HG03196 (cell line): Measurements from ENCODE around the gene HS3ST3B1.

Experiments
- ATAC-seq: cut with Tn5 transposase; IDR thresholded peaks from one replicate; pipeline ENCODE4 v1.9.1; 2021; ENCODE audit not compliant: unreplicated experiment

HS3ST3B1 gene

GRCh38 chr17:14303343-14304221, 2.7 kb downstream of the HS3ST3B1 start:
- no peak for ATAC-seq

GRCh38 chr17:14304222-14304772, 3.4 kb downstream of the HS3ST3B1 start:
- ATAC-seq: no peak

GRCh38 chr17:14304773-14305517, 4.1 kb downstream of the HS3ST3B1 start:
- no peak for ATAC-seq

DNA sequence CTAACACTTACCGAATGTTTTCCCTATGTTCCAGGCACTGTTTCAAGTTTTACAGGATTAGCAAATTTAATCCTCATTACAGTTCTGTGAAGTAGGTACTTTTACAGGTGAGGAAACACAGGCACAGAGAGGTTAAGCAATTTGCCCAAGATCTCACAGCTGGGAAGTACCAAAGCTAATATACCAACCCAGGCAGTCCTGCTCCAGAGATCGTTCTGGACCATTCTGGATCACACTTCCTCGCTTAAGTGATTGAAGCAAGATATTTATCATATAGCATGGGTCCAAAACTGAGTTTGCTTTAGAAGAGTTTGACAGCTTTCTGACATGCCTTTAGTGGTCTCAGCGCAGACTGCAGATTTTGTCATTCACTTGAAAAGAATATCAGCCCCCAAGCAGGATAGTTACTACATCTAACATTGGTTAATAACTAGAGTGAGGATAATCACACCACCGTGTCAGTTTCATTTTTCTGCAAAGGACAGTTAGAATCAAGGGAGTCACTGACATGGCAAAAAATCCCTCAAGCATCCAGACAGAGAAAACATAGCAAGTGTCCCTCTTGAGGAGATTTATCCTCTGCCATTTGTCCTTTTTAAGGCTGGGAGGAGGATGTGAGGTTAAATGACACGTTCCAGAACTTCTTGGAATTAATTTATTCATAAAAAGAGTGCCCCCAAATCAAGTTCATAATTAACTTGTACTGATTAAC, 5.1 kb downstream of the HS3ST3B1 start:
- ATAC-seq: no peak

DNA sequence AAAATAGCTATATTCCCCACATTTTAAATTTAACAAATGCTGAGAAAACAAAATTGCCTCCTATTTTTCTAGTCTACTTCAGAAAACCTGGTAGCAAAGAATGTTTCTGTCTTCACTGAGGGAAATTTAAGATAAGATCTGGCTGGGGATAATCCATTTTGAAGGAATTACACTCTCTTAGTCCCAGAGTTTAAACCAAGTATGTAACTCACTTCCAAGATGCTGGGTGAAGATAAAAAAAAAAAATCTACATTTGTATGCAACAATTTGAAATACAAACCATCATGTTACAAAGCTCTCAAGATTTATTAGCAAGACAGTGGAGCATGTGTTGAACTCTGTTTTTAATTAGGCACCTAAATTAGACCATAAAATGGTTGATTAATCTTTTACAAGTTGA, 5.7 kb downstream of the HS3ST3B1 start:
- ATAC-seq: no peak

DNA sequence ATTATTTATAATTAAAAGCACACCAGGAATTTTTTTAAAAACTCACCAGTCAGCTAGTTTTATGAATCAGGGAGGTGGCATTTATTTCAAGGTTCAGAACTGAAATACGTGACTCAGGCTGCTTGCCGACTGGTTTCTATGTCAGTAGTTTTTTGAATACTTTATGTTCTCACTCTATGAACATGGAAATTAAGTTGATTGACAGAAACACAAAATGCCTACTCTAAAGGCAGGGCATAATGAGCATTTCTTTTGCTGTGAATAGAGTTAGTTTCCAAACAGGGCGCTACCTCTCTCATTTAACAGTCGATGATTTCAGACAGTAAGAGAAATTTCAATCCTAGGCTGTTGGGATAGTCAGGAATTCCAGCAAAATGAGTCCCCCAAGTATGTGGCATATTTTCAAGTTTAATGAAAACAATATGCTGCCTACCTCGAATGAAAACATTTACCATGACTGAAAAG, 6.7 kb downstream of the HS3ST3B1 start:
- no peak for ATAC-seq

GRCh38 chr17:14308636-14308964, 7.7 kb downstream of the HS3ST3B1 start:
- ATAC-seq: no peak

DNA sequence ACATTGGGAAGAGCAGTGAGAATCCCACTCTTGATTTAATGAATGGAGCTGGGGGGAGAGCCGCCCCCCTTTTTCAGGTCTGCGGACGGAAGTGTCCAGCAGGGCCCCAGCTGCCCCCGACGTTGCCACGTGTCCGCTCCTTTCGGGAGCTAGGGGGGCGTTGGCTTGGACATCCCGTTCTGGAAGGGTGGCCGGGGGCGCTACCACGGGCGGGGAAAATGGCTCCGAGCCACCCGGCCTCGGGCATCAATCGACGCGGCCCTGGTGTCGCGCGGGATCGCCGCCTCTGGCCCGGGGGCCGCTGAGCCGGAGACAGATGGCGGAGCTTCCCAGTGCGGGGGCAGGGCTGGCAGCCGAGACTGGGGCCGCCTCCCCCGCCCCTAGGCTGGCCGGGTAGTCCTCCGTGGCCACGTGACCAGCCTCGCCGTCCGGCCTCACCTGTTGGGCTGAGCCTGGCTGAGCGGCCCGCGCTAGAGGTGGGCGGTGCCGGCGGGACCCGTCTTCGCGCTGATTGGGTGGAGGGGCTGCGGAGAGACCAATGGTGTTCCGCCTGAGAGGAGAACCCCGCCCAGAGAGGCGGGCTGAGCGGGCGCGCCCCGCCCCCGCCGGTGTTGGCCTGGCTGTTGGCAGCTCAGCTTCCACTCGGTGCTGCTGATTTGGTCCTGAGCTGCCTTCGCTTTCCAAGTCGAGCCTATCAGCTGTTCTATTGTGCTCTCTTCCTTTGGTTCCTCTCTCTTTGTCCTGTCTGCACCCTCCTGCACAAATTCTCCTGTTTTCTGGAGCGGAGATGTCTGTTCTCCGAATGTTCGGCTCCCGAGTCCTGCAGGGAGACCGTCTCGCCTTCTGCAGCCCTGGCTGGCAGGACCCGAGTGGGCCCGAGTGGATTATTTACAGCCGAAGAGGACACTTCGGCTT, 8.3 kb downstream of the HS3ST3B1 start:
- ATAC-seq: peak; percentile 72

GRCh38 chr17:14310101-14310500, 9.2 kb downstream of the HS3ST3B1 start:
- no peak for ATAC-seq

DNA sequence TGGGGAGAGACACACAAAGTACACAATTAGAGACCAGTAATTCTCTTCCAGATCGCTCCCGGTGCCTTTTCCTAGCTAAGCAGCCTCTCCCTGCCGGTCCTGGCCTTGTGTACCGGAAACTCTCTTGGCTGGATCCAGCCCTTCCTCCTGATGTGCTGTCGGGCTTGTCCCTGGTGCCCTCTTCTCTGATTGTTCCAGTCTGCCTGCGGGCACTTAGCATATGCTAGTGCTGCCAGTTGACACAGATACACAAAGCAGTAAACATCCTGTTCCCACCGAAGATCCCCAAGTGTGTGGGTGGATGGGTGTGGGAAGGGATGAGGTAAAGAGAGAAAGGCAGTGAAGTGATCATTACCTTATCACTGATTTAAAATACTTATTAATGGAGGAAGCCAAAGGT, 9.7 kb downstream of the HS3ST3B1 start:
- no peak for ATAC-seq

DNA sequence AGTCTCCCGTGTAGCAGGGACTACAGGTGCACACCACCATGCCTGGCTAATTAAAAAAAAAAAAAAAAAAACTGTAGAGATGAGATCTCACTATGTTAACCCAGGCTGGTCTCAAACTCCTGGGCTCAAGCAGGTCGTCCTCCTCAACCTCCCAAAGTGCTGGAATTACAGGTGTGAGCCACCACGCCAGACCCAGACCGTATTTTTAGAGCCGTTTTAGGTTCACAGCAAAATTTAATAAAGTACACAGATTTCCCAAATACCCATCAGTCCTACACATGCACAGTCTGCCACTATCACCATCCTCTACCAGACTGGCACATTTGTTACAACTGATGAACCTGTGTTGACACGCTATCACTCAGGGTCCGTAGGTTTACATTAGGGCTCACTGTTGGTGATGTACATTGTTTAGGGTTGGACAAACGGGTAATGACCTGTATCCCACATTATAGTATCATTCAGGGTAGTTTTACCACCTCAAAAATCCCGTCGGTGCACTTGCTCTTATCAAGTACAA, 10.4 kb downstream of the HS3ST3B1 start:
- ATAC-seq: no peak

DNA sequence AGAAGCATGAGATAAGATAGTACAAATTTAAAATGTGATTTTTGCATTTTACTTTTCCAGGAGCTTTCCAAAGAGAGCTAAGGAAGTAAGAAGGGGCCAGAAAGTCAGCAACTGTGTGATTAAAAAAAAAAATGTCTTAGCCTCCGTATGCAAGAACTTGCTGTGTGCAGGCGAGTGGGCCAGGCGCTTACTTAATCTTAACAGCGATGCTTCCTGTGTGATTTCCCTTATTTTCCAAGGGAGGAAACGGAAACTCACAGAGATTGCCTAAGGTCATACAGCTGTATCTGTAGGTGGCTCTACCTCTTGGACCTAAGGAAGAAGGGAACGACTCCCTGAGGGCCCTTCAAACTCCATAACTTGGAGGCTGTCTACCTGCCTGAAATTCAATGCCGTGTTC, 11.1 kb downstream of the HS3ST3B1 start:
- ATAC-seq: no peak

DNA sequence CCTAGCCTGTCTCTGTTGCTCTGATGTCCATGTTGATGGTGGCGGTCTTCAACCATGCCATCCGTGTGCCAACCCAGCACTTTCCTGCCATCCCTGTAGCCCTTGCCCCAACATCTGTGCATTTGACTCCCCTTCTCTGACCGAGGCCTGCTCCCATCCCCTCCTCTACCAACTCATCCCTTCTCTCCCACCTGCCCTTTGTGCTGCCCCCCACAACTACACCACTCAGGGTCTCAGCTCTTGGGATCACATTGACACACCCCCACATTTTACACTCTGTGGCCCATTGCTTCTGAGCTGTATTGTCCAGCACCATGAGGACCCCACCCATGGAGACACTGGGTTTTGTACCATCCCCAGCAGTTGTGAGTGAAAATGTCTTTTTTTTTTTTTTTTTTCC, 11.6 kb downstream of the HS3ST3B1 start:
- no peak for ATAC-seq

DNA sequence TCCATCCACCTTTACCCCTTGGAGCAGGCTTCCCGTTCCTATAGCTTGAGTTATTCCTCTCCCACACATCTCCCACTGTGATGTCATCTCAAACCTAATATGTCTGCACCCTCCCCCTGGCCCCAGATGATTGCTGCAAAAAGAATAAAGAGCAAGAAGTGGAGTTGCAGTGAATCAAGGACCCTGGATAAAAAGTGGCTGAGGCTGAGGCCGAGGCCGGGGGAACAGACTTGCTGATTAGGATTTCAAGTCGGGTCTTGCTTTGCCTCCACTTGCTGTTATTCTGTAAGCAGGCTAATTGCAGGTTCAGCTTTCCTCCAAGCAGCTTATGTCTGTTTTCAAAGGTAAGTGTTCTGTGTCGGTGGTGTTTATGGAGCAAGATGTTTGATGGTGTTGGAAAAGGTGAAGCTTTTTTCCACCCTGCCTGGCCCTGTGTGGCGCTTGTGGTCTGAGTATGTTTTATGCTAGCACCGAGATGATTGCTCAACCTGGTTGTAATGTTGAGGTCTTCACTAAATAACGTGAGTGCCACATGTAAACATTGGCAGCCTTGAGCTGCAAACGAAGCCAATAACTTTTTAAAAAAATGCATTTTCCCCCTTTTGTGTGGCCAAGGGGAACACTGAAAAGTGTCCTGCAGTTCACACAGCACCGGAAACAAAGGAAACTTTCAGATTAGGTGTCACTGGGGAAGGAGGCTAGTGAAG, 15.4 kb downstream of the HS3ST3B1 start:
- no peak for ATAC-seq

- ATAC-seq: no peak
These were observed 16.5 kb downstream of the HS3ST3B1 start for GRCh38 chr17:14317383-14317782.

DNA sequence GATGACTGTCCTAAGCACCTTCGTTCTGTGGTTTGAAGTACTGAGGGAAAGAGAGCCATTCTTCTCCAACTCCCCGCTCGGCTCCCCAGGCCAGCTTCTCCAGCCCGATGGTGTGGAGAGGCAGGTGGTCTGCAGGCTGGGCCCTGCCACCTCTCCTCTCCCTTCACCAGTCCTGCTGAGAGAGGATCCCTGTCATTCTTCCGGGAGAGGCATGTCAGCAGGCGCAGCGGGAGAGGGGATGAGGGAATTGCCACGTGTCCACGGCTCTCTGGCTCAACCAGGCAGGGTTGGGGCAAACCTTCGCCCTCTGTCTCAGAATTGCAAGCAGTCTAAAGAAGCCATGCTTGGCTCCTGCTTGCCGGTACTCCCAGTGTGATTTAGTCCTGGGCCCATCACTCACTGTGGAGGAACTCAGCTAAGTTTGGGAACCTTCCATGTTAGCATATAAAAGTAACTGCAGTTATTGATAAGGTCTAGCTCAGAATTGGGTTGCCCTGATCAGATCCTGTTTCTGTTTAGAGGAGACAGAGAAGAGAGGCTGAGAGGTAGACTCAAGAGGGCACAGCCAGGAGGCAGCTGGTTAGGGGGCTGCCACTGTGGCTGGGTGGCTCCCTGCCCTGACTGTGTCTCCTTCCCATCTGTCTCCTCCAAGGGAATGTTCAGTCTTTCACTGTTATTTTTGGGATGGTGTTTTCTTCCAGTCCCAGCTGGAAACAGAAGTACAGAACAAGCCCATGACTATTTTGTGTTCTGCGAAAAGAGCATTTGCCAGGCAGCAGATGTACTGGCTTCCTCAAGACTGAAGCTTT, 17.4 kb downstream of the HS3ST3B1 start:
- ATAC-seq: no peak

- ATAC-seq: no peak
These were observed 18.0 kb downstream of the HS3ST3B1 start for GRCh38 chr17:14318918-14319205.

GRCh38 chr17:14320098-14320497, 19.2 kb downstream of the HS3ST3B1 start:
- ATAC-seq: no peak
